ENCODE data around the gene ASMTL.

The ASMTL gene

GRCh38 chrX:1403228-1403627 lies 49.5 kb downstream of the ASMTL start:
- no peak for DNase-seq (ENCODE audit: low read depth)

- DNase-seq (ENCODE audit: low read depth), result no peak
These were observed 50.9 kb downstream of the ASMTL start for GRCh38 chrX:1401611-1402430.

- no peak for DNase-seq (ENCODE audit: low read depth)
These were observed 51.8 kb downstream of the ASMTL start for GRCh38 chrX:1400742-1401471.

- DNase-seq (ENCODE audit: low read depth), result no peak
These were observed 52.7 kb downstream of the ASMTL start for GRCh38 chrX:1400049-1400448.

- no peak for DNase-seq (ENCODE audit: low read depth)
These were observed 54.0 kb downstream of the ASMTL start for GRCh38 chrX:1398431-1399340.

GRCh38 chrX:1397441-1398270 lies 55.1 kb downstream of the ASMTL start:
- DNase-seq (ENCODE audit: low read depth), result no peak

GRCh38 chrX:1397001-1397400 lies 55.7 kb downstream of the ASMTL start:
- no peak for DNase-seq (ENCODE audit: low read depth)

GRCh38 chrX:1395646-1396216 lies 57.0 kb downstream of the ASMTL start:
- DNase-seq (ENCODE audit: low read depth), result no peak

GRCh38 chrX:1394731-1395501 lies 57.8 kb downstream of the ASMTL start:
- DNase-seq (ENCODE audit: low read depth), result no peak

GRCh38 chrX:1393871-1394615 lies 58.7 kb downstream of the ASMTL start:
- DNase-seq (ENCODE audit: low read depth), result no peak

- peak; percentile 36 for DNase-seq (ENCODE audit: low read depth)
These were observed 60.2 kb downstream of the ASMTL start for GRCh38 chrX:1392376-1393068.

- peak; percentile 99 for DNase-seq (ENCODE audit: low read depth)
These were observed 60.9 kb downstream of the ASMTL start, which contains the start of gene SLC25A6 for GRCh38 chrX:1391707-1392375. TSS of gene SLC25A6 (minus strand) at chrX:1392113. CDS start at chrX:1392009, 104 bp downstream.

GRCh38 chrX:1391370-1391706 lies 61.4 kb downstream of the ASMTL start:
- peak; percentile 90 for DNase-seq (ENCODE audit: low read depth)

- DNase-seq (ENCODE audit: low read depth), result no peak
These were observed 61.9 kb downstream of the ASMTL start for GRCh38 chrX:1390621-1391369.

GRCh38 chrX:1389993-1390285 lies 62.8 kb downstream of the ASMTL start:
- DNase-seq (ENCODE audit: low read depth), result no peak

- no peak for DNase-seq (ENCODE audit: low read depth)
These were observed 63.3 kb downstream of the ASMTL start for GRCh38 chrX:1389181-1389992.

- DNase-seq (ENCODE audit: low read depth), result no peak
These were observed 64.1 kb downstream of the ASMTL start for GRCh38 chrX:1388651-1389050.

Data from stimulated activated CD8-positive, alpha-beta memory T cell treated with anti-CD3 and anti-CD28 coated beads, Interleukin-12 subunit alpha, Interleukin-12 subunit beta, amount 100 ng/mL, for 1 hour (primary cell).